SK-N-SH (cell line): ENCODE results near the gene PAOX. TPM values are rescaled to one million over a fixed set of nuclear protein-coding genes. Genes with fewer than 3 reads are reported as not detected.

ENCODE experiments used
- CTCF ChIA-PET: fragments of 300-600, 350-600 bp; formaldehyde crosslinking; extraction: SDS; loops from one replicate; lab custom pipeline; 2021; lab: Yijun Ruan, JAX
- POLR2A ChIA-PET: fragments of 350-600 bp; sonication (Branson Sonifier 250); formaldehyde crosslinking; extraction: SDS; loops from one replicate; lab custom pipeline; 2020; ENCODE audit warnings: antibody characterized with exemption, inconsistent platforms; lab: Yijun Ruan, JAX
- DNase-seq: peaks from one replicate; pipeline ENCODE4 v3.0.0; 2012
- H2AFZ ChIP-seq: fragments of 200-600 bp; sonication (generic); 2 replicates; pipeline ENCODE4 v1.8.1; 2016; ENCODE audit warnings: antibody characterized with exemption, mild to moderate bottlenecking, low read depth
- H3F3A ChIP-seq: fragments of 200-600 bp; sonication (generic); replicated peaks from 2 replicates; pipeline ENCODE3; 2016; ENCODE audit warnings: antibody characterized with exemption, mild to moderate bottlenecking; ENCODE audit not compliant: insufficient read depth
- H3K27ac ChIP-seq, 2 experiments: fragments of 200-500 bp in 1 of 2; fragments of 200-600 bp in 1 of 2; sonication (Bioruptor generic) in 1 of 2; sonication (generic), shearing (Covaris generic) in 1 of 2; 2 replicates each; pipeline versions ENCODE4 v1.5.1 to v1.6.1; 2014 to 2016; ENCODE audit warnings: low read depth in 2 of 2, inconsistent platforms in 1 of 2, low read length in 1 of 2, mild to moderate bottlenecking in 1 of 2, mixed read lengths in 1 of 2
- H3K27me3 ChIP-seq: fragments of 200-600 bp; sonication (generic), shearing (Covaris generic); 2 replicates; pipeline ENCODE4 v1.6.1; 2016; ENCODE audit warnings: mixed run types; ENCODE audit not compliant: insufficient read depth
- H3K36me3 ChIP-seq, 2 experiments: fragments of 200-500 bp in 1 of 2; fragments of 200-600 bp in 1 of 2; sonication (Bioruptor generic) in 1 of 2; sonication (generic) in 1 of 2; replicated peaks in 1 of 2; 2 replicates each; pipeline versions ENCODE3 to v1.5.1; 2014 to 2016; ENCODE audit warnings: low read length in 1 of 2, mild to moderate bottlenecking in 1 of 2; ENCODE audit not compliant: insufficient read depth in 2 of 2, control insufficient read depth in 1 of 2
- H3K4me1 ChIP-seq, 2 experiments: fragments of 200-500 bp in 1 of 2; fragments of 200-600 bp in 1 of 2; sonication (Bioruptor generic) in 1 of 2; sonication (generic), shearing (Covaris generic) in 1 of 2; 2 replicates each; pipeline versions ENCODE4 v1.5.1 to v1.6.1; 2014 to 2016; ENCODE audit warnings: low read depth in 1 of 2, low read length in 1 of 2, mixed run types in 1 of 2; ENCODE audit not compliant: insufficient read depth in 2 of 2, control insufficient read depth in 1 of 2
- H3K4me2 ChIP-seq: fragments of 200-600 bp; sonication (generic), shearing (Covaris generic); 2 replicates; pipeline ENCODE4 v1.6.1; 2017; ENCODE audit warnings: mixed run types
- H3K4me3 ChIP-seq, 2 experiments: fragments of 200-500 bp in 1 of 2; fragments of 200-600 bp in 1 of 2; sonication (Bioruptor generic) in 1 of 2; sonication (generic), shearing (Covaris generic) in 1 of 2; 2 replicates each; pipeline versions ENCODE4 v1.5.1 to v1.8.1; 2014 to 2016; ENCODE audit warnings: low read depth in 2 of 2, inconsistent platforms in 1 of 2, low read length in 1 of 2, mild to moderate bottlenecking in 1 of 2, mixed read lengths in 1 of 2, moderate library complexity in 1 of 2
- H3K79me2 ChIP-seq: fragments of 200-600 bp; sonication (generic); 2 replicates; pipeline ENCODE4 v1.8.1; 2017; ENCODE audit warnings: mild to moderate bottlenecking; ENCODE audit not compliant: insufficient read depth
- H3K9ac ChIP-seq: fragments of 200-600 bp; sonication (generic); 2 replicates; pipeline ENCODE4 v1.6.1; 2017; ENCODE audit warnings: mixed run types
- H3K9me2 ChIP-seq: fragments of 200-600 bp; sonication (generic); 2 replicates; pipeline ENCODE4 v1.6.1; 2017; ENCODE audit warnings: mixed run types
- H3K9me3 ChIP-seq: fragments of 200-600 bp; sonication (generic); 2 replicates; pipeline ENCODE4 v1.6.1; 2017; ENCODE audit warnings: mixed run types, mild to moderate bottlenecking, moderate library complexity
- H4K20me1 ChIP-seq: fragments of 200-600 bp; sonication (generic); 2 replicates; pipeline ENCODE4 v1.6.1; 2017; ENCODE audit warnings: mild to moderate bottlenecking, mixed run types; ENCODE audit not compliant: insufficient read depth
- EP300 ChIP-seq, 2 experiments: IDR thresholded peaks; 2 replicates each; pipeline versions ENCODE4 v1.4.0 to v1.6.1; 2012; ENCODE audit warnings: borderline replicate concordance in 1 of 2, low read depth in 1 of 2, low read length in 1 of 2
- FOSL2 ChIP-seq: IDR thresholded peaks from 2 replicates; pipeline ENCODE4 v1.4.0; 2012; ENCODE audit warnings: low read depth, mild to moderate bottlenecking, moderate library complexity, borderline replicate concordance
- GABPA ChIP-seq: IDR thresholded peaks from 2 replicates; pipeline ENCODE4 v1.4.0; 2012; ENCODE audit warnings: low read depth, mild to moderate bottlenecking
- GATA2 ChIP-seq: sonication (generic); formaldehyde crosslinking; IDR thresholded peaks from 2 replicates; pipeline ENCODE4 v1.5.0; 2020; ENCODE audit warnings: mild to moderate bottlenecking, missing genetic modification reagents
- IRF3 ChIP-seq: fragments of 150-350 bp; IDR thresholded peaks from 2 replicates; pipeline ENCODE4 v1.6.1; 2016; ENCODE audit warnings: mild to moderate bottlenecking, low read depth, low read length
- JUND ChIP-seq: IDR thresholded peaks from 2 replicates; pipeline ENCODE4 v1.4.0; 2012
- MEF2A ChIP-seq: IDR thresholded peaks from 2 replicates; pipeline ENCODE4 v1.4.0; 2012; ENCODE audit warnings: low read depth, borderline replicate concordance
- MXI1 ChIP-seq: IDR thresholded peaks from 2 replicates; pipeline ENCODE4 v1.6.1; 2012; ENCODE audit warnings: mild to moderate bottlenecking, low read depth, low read length, improper control_type of control experiment
- NRF1 ChIP-seq: IDR thresholded peaks from 2 replicates; pipeline ENCODE4 v1.6.1; 2012; ENCODE audit warnings: low read depth, mild to moderate bottlenecking, low read length
- POLR2AphosphoS5 ChIP-seq: IDR thresholded peaks from 2 replicates; pipeline ENCODE4 v1.6.1; 2012; ENCODE audit warnings: low read depth, low read length
- RAD21 ChIP-seq: IDR thresholded peaks from 2 replicates; pipeline ENCODE4 v1.6.1; 2012; ENCODE audit warnings: mild to moderate bottlenecking, low read length
- RCOR1 ChIP-seq: fragments of 150-350 bp; IDR thresholded peaks from 2 replicates; pipeline ENCODE4 v1.6.1; 2017; ENCODE audit warnings: antibody characterized with exemption, low read length
- RFX5 ChIP-seq: IDR thresholded peaks from 2 replicates; pipeline ENCODE4 v1.6.1; 2012; ENCODE audit warnings: mild to moderate bottlenecking, improper control_type of control experiment, low read length
- RXRA ChIP-seq: IDR thresholded peaks from 2 replicates; pipeline ENCODE4 v1.4.0; 2012; ENCODE audit warnings: low read depth, mild to moderate bottlenecking, borderline replicate concordance
- SIN3A ChIP-seq: IDR thresholded peaks from 2 replicates; pipeline ENCODE4 v1.6.1; 2012; ENCODE audit warnings: low read depth, mild to moderate bottlenecking, low read length, moderate library complexity, borderline replicate concordance
- SMC3 ChIP-seq: IDR thresholded peaks from 2 replicates; pipeline ENCODE4 v1.6.1; 2012; ENCODE audit warnings: low read depth, low read length, improper control_type of control experiment
- WGBS: methylation state at CpG from one replicate; pipeline ENCODE4 v1.1.6; 2017; ENCODE audit warnings: low lambda C conversion rate; 5-methylcytosine and 5-hydroxymethylcytosine counted together
- polyA plus RNA-seq, 3 experiments: library from polyadenylated mRNA; depleted of rRNA; stranded (reverse); fragments of >200 nt; gene quantifications; 2 replicates each; pipeline ENCODE4 v1.2.3, GENCODE V29; 2012
- TF ChIP-seq, protein P1 (sequence below): fragments of 200-600 bp; sonication (generic); IDR thresholded peaks from 2 replicates; pipeline ENCODE4 v1.6.1; 2017; ENCODE audit warnings: antibody characterized with exemption, mild to moderate bottlenecking, moderate library complexity
- TF ChIP-seq, protein P2 (sequence below): IDR thresholded peaks from 2 replicates; pipeline ENCODE4 v1.4.0; 2012; ENCODE audit warnings: low read depth, borderline replicate concordance
- TF ChIP-seq, protein P3 (sequence below): IDR thresholded peaks from 2 replicates; pipeline ENCODE4 v1.4.0; 2012; ENCODE audit warnings: low read depth
- TF ChIP-seq, protein P4 (sequence below): IDR thresholded peaks from 2 replicates; pipeline ENCODE4 v1.6.1; 2012; ENCODE audit warnings: mild to moderate bottlenecking, low read depth, low read length, moderate library complexity

The PAOX gene
- polyA plus RNA-seq, 1 of the 3 experiments (the other 2 are of a cell fraction), result 6.2 TPM

DNA sequence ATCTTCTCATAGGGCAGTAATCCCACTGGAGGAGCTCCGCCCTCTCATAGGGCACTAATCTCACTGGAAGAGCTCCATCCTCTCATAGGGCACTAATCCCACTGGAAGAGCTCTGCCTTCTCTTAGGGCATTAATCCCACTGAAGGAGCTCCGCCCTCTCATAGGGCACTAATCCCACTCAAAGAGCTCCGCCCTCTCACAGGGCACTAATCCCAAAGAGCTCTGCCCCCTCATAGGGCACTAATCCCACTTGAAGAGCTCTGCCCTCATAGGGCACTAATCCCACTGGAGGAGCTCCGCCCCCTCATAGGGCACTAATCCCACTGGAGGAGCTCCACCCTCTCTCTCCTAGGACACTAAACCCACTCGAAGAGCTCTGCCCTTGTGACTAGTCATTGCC lies 17.8 kb upstream of the PAOX start:
- POLR2A ChIA-PET, result interaction anchor here (0.7 to 1.4 kb wide), 5 partner anchors 9 to 33 kb away, joined by 3 to 6 read pairs (median 4); partner anchors contain the start of genes ECHS1 and PRAP1
- Histone ChIP-seq H3K79me2 (no peaks in the 10 kb centered on the region), H3K9me3 (no peaks in the 10 kb centered on the region), H3K27me3 (no peaks in the 10 kb centered on the region), H3K4me2 (no peak overlapping the region), H3K4me3 (no peak overlapping the region), H3K27ac (no peak overlapping the region)
- DNase-seq, result no peak
- TF ChIP-seq, protein P1, sequence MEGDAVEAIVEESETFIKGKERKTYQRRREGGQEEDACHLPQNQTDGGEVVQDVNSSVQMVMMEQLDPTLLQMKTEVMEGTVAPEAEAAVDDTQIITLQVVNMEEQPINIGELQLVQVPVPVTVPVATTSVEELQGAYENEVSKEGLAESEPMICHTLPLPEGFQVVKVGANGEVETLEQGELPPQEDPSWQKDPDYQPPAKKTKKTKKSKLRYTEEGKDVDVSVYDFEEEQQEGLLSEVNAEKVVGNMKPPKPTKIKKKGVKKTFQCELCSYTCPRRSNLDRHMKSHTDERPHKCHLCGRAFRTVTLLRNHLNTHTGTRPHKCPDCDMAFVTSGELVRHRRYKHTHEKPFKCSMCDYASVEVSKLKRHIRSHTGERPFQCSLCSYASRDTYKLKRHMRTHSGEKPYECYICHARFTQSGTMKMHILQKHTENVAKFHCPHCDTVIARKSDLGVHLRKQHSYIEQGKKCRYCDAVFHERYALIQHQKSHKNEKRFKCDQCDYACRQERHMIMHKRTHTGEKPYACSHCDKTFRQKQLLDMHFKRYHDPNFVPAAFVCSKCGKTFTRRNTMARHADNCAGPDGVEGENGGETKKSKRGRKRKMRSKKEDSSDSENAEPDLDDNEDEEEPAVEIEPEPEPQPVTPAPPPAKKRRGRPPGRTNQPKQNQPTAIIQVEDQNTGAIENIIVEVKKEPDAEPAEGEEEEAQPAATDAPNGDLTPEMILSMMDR, result no peak
- no peak for TF ChIP-seq POLR2AphosphoS5
- no peak for TF ChIP-seq GABPA
- TF ChIP-seq GATA2 (CRISPR knock-in tag), result no peak
- no peak for TF ChIP-seq SMC3
- TF ChIP-seq, protein P2, sequence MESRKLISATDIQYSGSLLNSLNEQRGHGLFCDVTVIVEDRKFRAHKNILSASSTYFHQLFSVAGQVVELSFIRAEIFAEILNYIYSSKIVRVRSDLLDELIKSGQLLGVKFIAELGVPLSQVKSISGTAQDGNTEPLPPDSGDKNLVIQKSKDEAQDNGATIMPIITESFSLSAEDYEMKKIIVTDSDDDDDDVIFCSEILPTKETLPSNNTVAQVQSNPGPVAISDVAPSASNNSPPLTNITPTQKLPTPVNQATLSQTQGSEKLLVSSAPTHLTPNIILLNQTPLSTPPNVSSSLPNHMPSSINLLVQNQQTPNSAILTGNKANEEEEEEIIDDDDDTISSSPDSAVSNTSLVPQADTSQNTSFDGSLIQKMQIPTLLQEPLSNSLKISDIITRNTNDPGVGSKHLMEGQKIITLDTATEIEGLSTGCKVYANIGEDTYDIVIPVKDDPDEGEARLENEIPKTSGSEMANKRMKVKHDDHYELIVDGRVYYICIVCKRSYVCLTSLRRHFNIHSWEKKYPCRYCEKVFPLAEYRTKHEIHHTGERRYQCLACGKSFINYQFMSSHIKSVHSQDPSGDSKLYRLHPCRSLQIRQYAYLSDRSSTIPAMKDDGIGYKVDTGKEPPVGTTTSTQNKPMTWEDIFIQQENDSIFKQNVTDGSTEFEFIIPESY, result no peak
- no peak for TF ChIP-seq RFX5
- TF ChIP-seq IRF3, result no peak
- TF ChIP-seq, protein P3, sequence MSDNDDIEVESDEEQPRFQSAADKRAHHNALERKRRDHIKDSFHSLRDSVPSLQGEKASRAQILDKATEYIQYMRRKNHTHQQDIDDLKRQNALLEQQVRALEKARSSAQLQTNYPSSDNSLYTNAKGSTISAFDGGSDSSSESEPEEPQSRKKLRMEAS, result no peak
- no peak for TF ChIP-seq RAD21
- no peak for TF ChIP-seq RCOR1
- TF ChIP-seq EP300 (IDR thresholded peaks at IDR 0.05; ENCODE audit: borderline replicate concordance in 1 of 2, low read depth in 1 of 2, low read length in 1 of 2), result no peak
- TF ChIP-seq FOSL2, result no peak
- TF ChIP-seq SIN3A, result no peak
- no peak for TF ChIP-seq NRF1
- TF ChIP-seq MXI1, result no peak
- no peak for TF ChIP-seq RXRA
- no peak for TF ChIP-seq JUND
- no peak for TF ChIP-seq MEF2A
- TF ChIP-seq, protein P4, sequence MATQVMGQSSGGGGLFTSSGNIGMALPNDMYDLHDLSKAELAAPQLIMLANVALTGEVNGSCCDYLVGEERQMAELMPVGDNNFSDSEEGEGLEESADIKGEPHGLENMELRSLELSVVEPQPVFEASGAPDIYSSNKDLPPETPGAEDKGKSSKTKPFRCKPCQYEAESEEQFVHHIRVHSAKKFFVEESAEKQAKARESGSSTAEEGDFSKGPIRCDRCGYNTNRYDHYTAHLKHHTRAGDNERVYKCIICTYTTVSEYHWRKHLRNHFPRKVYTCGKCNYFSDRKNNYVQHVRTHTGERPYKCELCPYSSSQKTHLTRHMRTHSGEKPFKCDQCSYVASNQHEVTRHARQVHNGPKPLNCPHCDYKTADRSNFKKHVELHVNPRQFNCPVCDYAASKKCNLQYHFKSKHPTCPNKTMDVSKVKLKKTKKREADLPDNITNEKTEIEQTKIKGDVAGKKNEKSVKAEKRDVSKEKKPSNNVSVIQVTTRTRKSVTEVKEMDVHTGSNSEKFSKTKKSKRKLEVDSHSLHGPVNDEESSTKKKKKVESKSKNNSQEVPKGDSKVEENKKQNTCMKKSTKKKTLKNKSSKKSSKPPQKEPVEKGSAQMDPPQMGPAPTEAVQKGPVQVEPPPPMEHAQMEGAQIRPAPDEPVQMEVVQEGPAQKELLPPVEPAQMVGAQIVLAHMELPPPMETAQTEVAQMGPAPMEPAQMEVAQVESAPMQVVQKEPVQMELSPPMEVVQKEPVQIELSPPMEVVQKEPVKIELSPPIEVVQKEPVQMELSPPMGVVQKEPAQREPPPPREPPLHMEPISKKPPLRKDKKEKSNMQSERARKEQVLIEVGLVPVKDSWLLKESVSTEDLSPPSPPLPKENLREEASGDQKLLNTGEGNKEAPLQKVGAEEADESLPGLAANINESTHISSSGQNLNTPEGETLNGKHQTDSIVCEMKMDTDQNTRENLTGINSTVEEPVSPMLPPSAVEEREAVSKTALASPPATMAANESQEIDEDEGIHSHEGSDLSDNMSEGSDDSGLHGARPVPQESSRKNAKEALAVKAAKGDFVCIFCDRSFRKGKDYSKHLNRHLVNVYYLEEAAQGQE, result no peak
- TF ChIP-seq, all 33 proteins: peak for 0
- Histone ChIP-seq H3F3A (no peaks in the 10 kb centered on the region), H3K4me1 (peaks cover 0 to 34% of the 10 kb centered on the region in 2 experiments; a peak in 1 of 4 replicates), H2AFZ (no peak overlapping the region), H3K9ac (no peak overlapping the region), H4K20me1 (no peaks in the 10 kb centered on the region), H3K9me2 (no peaks in the 10 kb centered on the region), H3K36me3 (peaks cover 10 to 32% of the 10 kb centered on the region in 2 experiments)
- 100% methylated on average over 4 of the region's 5 CpGs for WGBS
- CTCF ChIA-PET, result interaction anchor here (1.4 to 9.1 kb wide), 3 partner anchors 17 to 46 kb away, joined by 5 to 73 read pairs (median 7); partner anchors contain the start of gene PAOX
